Neural cell (in vitro differentiated cells): ENCODE measurements around the gene RFX5. TPM values are rescaled to one million over a fixed set of nuclear protein-coding genes. Genes with fewer than 3 reads are reported as not detected.

ENCODE experiments used
- H2AFZ ChIP-seq: fragments of 200-600, 300-800 bp; sonication (generic), shearing (Covaris generic); 2 replicates; pipeline ENCODE4 v1.6.0; 2014; ENCODE audit warnings: low read depth, mild to moderate bottlenecking, antibody characterized with exemption, low read length, moderate library complexity
- H3F3A ChIP-seq: fragments of 200-600 bp; shearing (Covaris generic); 2 replicates; pipeline ENCODE4 v1.6.1; 2016; ENCODE audit warnings: mild to moderate bottlenecking, moderate library complexity, mixed read lengths, antibody characterized with exemption, low read length; ENCODE audit not compliant: insufficient read depth, poor library complexity, severe bottlenecking
- H3K27ac ChIP-seq: fragments of 200-600, 300-800 bp; sonication (generic), shearing (Covaris generic); 2 replicates; pipeline ENCODE4 v1.5.1; 2014; ENCODE audit warnings: mild to moderate bottlenecking, low read length, moderate library complexity
- H3K27me3 ChIP-seq: fragments of 300-800, 200-600 bp; sonication (generic), shearing (Covaris generic); 2 replicates; pipeline ENCODE4 v1.6.0; 2014; ENCODE audit warnings: mild to moderate bottlenecking, low read depth, low read length, moderate library complexity; ENCODE audit not compliant: insufficient read depth
- H3K36me3 ChIP-seq: fragments of 300-800, 200-600 bp; sonication (generic), shearing (Covaris generic); 2 replicates; pipeline ENCODE4 v1.5.1; 2014; ENCODE audit warnings: mild to moderate bottlenecking, antibody characterized with exemption, low read length, moderate library complexity; ENCODE audit not compliant: insufficient read depth
- H3K4me2 ChIP-seq: fragments of 300-800, 200-600 bp; sonication (generic), shearing (Covaris generic); 2 replicates; pipeline ENCODE4 v1.6.0; 2014; ENCODE audit warnings: mild to moderate bottlenecking, low read length
- H3K4me3 ChIP-seq: fragments of 300-800, 200-600 bp; sonication (generic), shearing (Covaris generic); 2 replicates; pipeline ENCODE4 v1.5.1; 2014; ENCODE audit warnings: mild to moderate bottlenecking, low read length, moderate library complexity
- H3K79me2 ChIP-seq: fragments of 200-600 bp; shearing (Covaris generic); replicated peaks from 2 replicates; pipeline ENCODE4 v1.6.0; 2014; ENCODE audit warnings: mild to moderate bottlenecking, low read length, moderate library complexity; ENCODE audit not compliant: insufficient read depth
- H3K9ac ChIP-seq: fragments of 300-800, 200-600 bp; sonication (generic), shearing (Covaris generic); 2 replicates; pipeline ENCODE4 v1.6.1; 2016; ENCODE audit warnings: mild to moderate bottlenecking, low read length, mixed read lengths
- H3K9me2 ChIP-seq: fragments of 200-600 bp; shearing (Covaris generic); 2 replicates; pipeline ENCODE4 v1.6.1; 2016; ENCODE audit warnings: mild to moderate bottlenecking, low read length, mixed read lengths; ENCODE audit not compliant: insufficient read depth
- H3K9me3 ChIP-seq: fragments of 200-600, 300-800 bp; sonication (generic), shearing (Covaris generic); 2 replicates; pipeline ENCODE4 v1.6.1; 2016; ENCODE audit warnings: mild to moderate bottlenecking, mixed run types, low read length, moderate library complexity, mixed read lengths
- H4K20me1 ChIP-seq: fragments of 200-600 bp; shearing (Covaris generic); 2 replicates; pipeline ENCODE4 v1.6.1; 2016; ENCODE audit warnings: mild to moderate bottlenecking, mixed run types; ENCODE audit not compliant: insufficient read depth
- EP300 ChIP-seq: fragments of 450-650 bp; conservative IDR thresholded peaks from 2 replicates; pipeline ENCODE4 v1.6.1; 2014; ENCODE audit warnings: antibody characterized with exemption, mild to moderate bottlenecking, moderate library complexity; ENCODE audit not compliant: poor library complexity, severe bottlenecking
- EZH2 ChIP-seq: fragments of 200-600, 300-800 bp; shearing (Covaris generic), sonication (generic); IDR thresholded peaks from 2 replicates; pipeline ENCODE4 v1.6.1; 2014; ENCODE audit warnings: antibody characterized with exemption, low read length, borderline replicate concordance, mild to moderate bottlenecking; ENCODE audit not compliant: insufficient read depth, poor library complexity, severe bottlenecking
- MXI1 ChIP-seq: fragments of 450-650 bp; conservative IDR thresholded peaks from 2 replicates; pipeline ENCODE4 v1.6.1; 2014; ENCODE audit warnings: antibody characterized with exemption, mild to moderate bottlenecking; ENCODE audit not compliant: poor library complexity, severe bottlenecking
- POLR2AphosphoS5 ChIP-seq: IDR thresholded peaks from 2 replicates; pipeline ENCODE4 v1.6.1; 2012
- RAD21 ChIP-seq: fragments of 450-650 bp; conservative IDR thresholded peaks from 2 replicates; pipeline ENCODE4 v1.6.1; 2014; ENCODE audit warnings: antibody characterized with exemption, mild to moderate bottlenecking, moderate library complexity
- SMC3 ChIP-seq: fragments of 450-650 bp; conservative IDR thresholded peaks from 2 replicates; pipeline ENCODE4 v1.6.1; 2014; ENCODE audit warnings: antibody characterized with exemption, mild to moderate bottlenecking, moderate library complexity; ENCODE audit not compliant: poor library complexity
- TAF1 ChIP-seq: IDR thresholded peaks from 2 replicates; pipeline ENCODE4 v1.6.1; 2012; ENCODE audit warnings: low read depth
- polyA plus RNA-seq: library from polyadenylated mRNA; depleted of rRNA; stranded (reverse); fragments of >200 nt; gene quantifications from 2 replicates; pipeline ENCODE4 v1.2.3, GENCODE V29; 2014
- TF ChIP-seq, protein P1 (sequence below): fragments of 450-650 bp; IDR thresholded peaks from 2 replicates; pipeline ENCODE4 v1.5.1; 2014; ENCODE audit warnings: antibody characterized with exemption, mild to moderate bottlenecking, moderate library complexity; ENCODE audit not compliant: poor library complexity, severe bottlenecking
- TF ChIP-seq, protein P2 (sequence below): IDR thresholded peaks from 2 replicates; pipeline ENCODE4 v1.6.1; 2012; ENCODE audit warnings: borderline replicate concordance

Gene RFX5
- polyA plus RNA-seq, 1 donor from 2014 or later, result 36.7 TPM

DNA sequence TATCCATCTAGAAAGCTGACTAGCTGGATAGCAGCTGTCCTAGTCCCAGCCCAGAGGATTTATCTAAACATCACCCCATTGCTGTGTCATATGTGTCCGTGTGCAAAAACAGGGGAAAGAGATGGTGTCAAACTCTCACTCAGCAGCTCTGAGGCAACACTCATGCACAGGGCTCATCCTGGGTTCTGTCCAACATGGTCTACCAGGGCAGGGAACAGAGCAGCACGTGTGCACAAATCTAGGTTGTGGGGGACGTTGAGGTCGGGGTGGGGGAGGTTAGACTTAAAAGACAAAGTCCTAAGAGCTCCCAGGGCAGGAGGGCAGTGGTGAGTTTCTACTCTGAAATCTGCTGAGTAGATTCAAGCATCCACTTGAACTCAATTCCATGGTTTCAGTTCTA is 36.0 kb downstream of the RFX5 start:
- Histone ChIP-seq H3K27me3 (no peaks in the 10 kb centered on the region), H3K79me2 (no peaks in the 10 kb centered on the region), H3K9me3 (no peaks in the 10 kb centered on the region), H2AFZ (no peak overlapping the region), H3K4me2 (no peak overlapping the region), H3K27ac (no peak overlapping the region), H3K4me3 (no peak overlapping the region), H3K9me2 (no peaks in the 10 kb centered on the region), H3K9ac (no peak overlapping the region), H4K20me1 (no peaks in the 10 kb centered on the region), H3F3A (no peaks in the 10 kb centered on the region), H3K36me3 (peaks cover 6% of the 10 kb centered on the region)
- no peak for TF ChIP-seq EP300
- TF ChIP-seq RAD21, result no peak
- no peak for TF ChIP-seq EZH2
- TF ChIP-seq, protein P1, sequence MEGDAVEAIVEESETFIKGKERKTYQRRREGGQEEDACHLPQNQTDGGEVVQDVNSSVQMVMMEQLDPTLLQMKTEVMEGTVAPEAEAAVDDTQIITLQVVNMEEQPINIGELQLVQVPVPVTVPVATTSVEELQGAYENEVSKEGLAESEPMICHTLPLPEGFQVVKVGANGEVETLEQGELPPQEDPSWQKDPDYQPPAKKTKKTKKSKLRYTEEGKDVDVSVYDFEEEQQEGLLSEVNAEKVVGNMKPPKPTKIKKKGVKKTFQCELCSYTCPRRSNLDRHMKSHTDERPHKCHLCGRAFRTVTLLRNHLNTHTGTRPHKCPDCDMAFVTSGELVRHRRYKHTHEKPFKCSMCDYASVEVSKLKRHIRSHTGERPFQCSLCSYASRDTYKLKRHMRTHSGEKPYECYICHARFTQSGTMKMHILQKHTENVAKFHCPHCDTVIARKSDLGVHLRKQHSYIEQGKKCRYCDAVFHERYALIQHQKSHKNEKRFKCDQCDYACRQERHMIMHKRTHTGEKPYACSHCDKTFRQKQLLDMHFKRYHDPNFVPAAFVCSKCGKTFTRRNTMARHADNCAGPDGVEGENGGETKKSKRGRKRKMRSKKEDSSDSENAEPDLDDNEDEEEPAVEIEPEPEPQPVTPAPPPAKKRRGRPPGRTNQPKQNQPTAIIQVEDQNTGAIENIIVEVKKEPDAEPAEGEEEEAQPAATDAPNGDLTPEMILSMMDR, result no peak
- no peak for TF ChIP-seq SMC3
- no peak for TF ChIP-seq MXI1
- TF ChIP-seq, protein P2, sequence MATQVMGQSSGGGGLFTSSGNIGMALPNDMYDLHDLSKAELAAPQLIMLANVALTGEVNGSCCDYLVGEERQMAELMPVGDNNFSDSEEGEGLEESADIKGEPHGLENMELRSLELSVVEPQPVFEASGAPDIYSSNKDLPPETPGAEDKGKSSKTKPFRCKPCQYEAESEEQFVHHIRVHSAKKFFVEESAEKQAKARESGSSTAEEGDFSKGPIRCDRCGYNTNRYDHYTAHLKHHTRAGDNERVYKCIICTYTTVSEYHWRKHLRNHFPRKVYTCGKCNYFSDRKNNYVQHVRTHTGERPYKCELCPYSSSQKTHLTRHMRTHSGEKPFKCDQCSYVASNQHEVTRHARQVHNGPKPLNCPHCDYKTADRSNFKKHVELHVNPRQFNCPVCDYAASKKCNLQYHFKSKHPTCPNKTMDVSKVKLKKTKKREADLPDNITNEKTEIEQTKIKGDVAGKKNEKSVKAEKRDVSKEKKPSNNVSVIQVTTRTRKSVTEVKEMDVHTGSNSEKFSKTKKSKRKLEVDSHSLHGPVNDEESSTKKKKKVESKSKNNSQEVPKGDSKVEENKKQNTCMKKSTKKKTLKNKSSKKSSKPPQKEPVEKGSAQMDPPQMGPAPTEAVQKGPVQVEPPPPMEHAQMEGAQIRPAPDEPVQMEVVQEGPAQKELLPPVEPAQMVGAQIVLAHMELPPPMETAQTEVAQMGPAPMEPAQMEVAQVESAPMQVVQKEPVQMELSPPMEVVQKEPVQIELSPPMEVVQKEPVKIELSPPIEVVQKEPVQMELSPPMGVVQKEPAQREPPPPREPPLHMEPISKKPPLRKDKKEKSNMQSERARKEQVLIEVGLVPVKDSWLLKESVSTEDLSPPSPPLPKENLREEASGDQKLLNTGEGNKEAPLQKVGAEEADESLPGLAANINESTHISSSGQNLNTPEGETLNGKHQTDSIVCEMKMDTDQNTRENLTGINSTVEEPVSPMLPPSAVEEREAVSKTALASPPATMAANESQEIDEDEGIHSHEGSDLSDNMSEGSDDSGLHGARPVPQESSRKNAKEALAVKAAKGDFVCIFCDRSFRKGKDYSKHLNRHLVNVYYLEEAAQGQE, result no peak
- no peak for TF ChIP-seq POLR2AphosphoS5

DNA sequence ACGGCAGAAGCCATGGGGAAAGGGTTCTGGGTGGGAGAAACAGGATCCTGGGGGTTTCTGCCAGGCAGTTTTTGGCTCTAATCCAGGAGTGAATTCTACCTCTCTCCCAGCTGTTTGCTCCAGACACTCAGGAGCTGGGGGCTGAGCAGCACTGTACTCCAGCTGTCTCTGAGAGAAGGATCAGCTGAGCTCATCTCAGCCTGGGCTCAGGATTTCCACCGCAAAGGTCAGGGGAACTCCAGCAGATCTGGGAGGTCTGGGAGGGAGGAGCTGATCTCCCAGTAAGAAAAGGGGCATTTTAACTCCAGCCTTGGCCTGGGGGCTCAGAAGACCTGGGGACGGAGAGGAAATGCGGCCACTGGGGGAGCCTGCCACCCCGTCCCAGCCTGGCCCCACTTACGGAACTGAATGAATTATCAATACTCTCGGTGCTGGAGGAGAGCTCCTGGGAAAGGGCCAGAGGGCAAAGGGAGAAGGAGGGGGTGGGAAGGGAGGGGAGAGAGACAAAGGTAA is 37.2 kb downstream of the RFX5 start:
- TF ChIP-seq EP300, result no peak
- TF ChIP-seq, protein P2, result no peak
- TF ChIP-seq MXI1, result no peak
- no peak for TF ChIP-seq POLR2AphosphoS5
- TF ChIP-seq TAF1, result no peak
- TF ChIP-seq, protein P1, result no peak
- TF ChIP-seq SMC3, result no peak
- no peak for TF ChIP-seq EZH2
- TF ChIP-seq RAD21, result no peak
- Histone ChIP-seq H3K4me2 (no peak overlapping the region), H3K27ac (no peak overlapping the region)

More for the DNA sequence above, 37.2 kb downstream of the RFX5 start:
- no peak overlapping the region for H3K4me3 ChIP-seq
- H3F3A ChIP-seq, result no peaks in the 10 kb centered on the region
- H3K9me2 ChIP-seq, result no peaks in the 10 kb centered on the region
- H4K20me1 ChIP-seq, result no peaks in the 10 kb centered on the region
- no peak overlapping the region for H3K9ac ChIP-seq
- no peaks in the 10 kb centered on the region for H3K79me2 ChIP-seq
- no peak overlapping the region for H2AFZ ChIP-seq
- H3K27me3 ChIP-seq, result no peaks in the 10 kb centered on the region
- peaks cover 10% of the 10 kb centered on the region for H3K36me3 ChIP-seq
- no peaks in the 10 kb centered on the region for H3K9me3 ChIP-seq
